ENCODE data around the gene TBRG4.

Gene TBRG4

GRCh38 chr7:45099891-45100760, 11.4 kb downstream of the TBRG4 start:
- Histone ChIP-seq H3K27me3 (no peaks in the 10 kb centered on the region), H3K9me3 (no peaks in the 10 kb centered on the region), H3K4me1 (ENCODE audit: control insufficient read depth in 1 of 2, insufficient read depth in 1 of 2, low read depth in 1 of 2, low read length in 1 of 2) (no peaks in the 10 kb centered on the region), H3K4me3 (ENCODE audit: low read depth in 1 of 2, low read length in 1 of 2) (no peak overlapping the region), H3K27ac (no peak overlapping the region), H3K36me3 (peaks cover 69% of the 10 kb centered on the region)
- TF ChIP-seq, protein P1, sequence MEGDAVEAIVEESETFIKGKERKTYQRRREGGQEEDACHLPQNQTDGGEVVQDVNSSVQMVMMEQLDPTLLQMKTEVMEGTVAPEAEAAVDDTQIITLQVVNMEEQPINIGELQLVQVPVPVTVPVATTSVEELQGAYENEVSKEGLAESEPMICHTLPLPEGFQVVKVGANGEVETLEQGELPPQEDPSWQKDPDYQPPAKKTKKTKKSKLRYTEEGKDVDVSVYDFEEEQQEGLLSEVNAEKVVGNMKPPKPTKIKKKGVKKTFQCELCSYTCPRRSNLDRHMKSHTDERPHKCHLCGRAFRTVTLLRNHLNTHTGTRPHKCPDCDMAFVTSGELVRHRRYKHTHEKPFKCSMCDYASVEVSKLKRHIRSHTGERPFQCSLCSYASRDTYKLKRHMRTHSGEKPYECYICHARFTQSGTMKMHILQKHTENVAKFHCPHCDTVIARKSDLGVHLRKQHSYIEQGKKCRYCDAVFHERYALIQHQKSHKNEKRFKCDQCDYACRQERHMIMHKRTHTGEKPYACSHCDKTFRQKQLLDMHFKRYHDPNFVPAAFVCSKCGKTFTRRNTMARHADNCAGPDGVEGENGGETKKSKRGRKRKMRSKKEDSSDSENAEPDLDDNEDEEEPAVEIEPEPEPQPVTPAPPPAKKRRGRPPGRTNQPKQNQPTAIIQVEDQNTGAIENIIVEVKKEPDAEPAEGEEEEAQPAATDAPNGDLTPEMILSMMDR (IDR thresholded peaks at IDR 0.05), result no peak

DNA sequence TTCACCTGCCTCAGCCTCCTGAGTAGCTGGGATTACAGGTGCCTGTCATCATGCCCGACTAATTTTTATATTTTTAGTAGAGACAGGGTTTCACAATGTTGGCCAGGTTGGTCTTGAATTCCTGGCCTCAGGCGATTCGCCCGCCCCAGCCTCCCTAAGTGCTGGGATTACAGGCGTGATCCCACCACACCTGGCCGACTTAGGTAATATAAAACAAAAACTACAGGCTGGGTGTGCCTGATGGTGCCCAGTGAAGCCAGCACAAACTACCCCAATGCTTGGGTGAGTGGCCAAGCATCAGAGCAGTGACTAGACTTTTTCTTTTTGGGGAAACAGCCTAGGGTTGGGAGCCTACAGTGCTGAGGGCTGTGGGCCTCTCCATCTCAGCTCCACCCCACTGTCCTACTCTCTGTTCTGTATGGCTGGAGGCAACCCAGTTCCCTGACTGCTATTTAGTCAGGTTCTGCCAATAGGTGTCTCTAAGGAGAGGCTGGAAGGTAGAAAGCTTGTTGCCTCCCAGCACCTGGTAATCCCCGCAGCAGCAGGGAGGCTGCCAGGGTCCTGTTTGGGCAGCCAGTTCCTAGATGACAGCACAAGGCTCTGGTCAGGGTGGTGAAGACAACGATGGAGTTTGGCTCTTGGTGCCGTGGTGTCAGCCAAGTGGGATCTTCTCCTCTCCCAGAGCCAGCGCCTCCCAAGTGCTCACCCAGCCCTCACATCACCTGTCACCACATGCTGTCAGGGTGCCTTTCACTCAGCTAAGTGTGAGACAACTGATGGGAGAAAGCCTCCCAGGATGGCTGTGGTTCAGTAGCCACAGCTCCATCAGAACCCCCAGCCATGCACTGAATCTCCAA, 12.3 kb downstream of the TBRG4 start:
- H3K36me3 ChIP-seq, result peaks cover 60% of the 10 kb centered on the region
- H3K4me1 ChIP-seq (ENCODE audit: control insufficient read depth in 1 of 2, insufficient read depth in 1 of 2, low read depth in 1 of 2, low read length in 1 of 2), result no peaks in the 10 kb centered on the region

DNA sequence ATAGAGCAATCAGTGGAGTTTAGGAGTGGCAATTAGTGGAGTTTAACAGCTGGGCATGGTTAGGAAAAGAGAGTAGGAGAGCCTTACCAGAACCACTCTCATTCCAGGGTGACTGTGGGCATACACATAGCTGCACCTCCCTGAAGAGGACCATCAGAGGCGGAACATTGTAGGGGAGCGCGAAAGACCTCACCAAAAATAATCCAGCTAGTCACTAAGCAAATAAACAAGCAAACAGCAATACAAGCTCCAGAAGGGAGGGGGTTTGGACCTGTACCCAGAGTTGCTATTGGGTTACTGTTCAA, 18.6 kb downstream of the TBRG4 start:
- Histone ChIP-seq H3K9me3 (no peaks in the 10 kb centered on the region), H3K4me3 (ENCODE audit: low read depth in 1 of 2, low read length in 1 of 2) (no peak overlapping the region)

More for the DNA sequence above, 12.3 kb downstream of the TBRG4 start:
- H3K27me3 ChIP-seq, result no peaks in the 10 kb centered on the region
- TF ChIP-seq, protein P1 (IDR thresholded peaks at IDR 0.05), result no peak
- H3K27ac ChIP-seq, result no peak overlapping the region
- H3K4me3 ChIP-seq (ENCODE audit: low read depth in 1 of 2, low read length in 1 of 2), result no peak overlapping the region
- H3K9me3 ChIP-seq, result no peaks in the 10 kb centered on the region

DNA sequence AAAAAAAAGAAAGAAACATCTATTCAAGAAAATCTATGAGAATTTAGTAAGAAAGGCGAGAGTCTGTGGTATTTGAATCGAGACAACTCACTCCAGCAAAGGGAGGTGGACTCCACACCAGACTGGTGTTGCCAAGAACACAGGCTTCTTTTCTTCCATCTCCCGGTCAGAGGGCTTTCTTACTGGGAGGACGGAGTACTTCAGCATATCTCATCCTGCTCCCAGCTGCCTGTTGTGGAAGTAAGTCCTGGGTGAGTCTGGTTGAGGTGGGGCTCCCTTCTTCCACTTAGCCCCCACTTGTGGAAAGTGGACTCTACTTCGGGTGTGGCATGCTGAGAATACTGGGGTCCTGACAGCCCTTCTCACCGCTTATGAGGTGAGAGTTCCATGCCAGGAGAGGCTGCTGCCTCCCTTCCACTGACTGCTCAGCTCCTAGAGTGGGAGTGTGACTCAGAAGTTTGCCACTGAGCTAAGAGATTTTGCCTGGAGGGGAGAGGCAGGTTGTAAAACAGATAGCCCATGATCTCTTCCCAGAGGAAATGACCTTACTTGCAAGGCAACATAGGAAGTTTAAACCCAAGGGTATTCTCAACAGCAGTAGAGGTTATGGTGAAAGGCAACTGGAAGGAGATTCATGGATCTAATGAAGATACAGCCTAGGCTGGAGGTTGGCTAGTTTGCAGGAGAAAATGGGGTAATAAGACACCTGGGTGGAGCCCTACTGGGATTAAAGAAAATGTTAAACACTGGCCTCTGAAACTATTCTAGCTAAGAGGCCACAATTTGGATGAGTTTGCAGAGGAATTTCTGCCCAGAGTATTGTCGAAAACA, 19.2 kb downstream of the TBRG4 start:
- no peak overlapping the region for H3K27ac ChIP-seq
- no peak overlapping the region for H3K4me3 ChIP-seq (ENCODE audit: low read depth in 1 of 2, low read length in 1 of 2)
- no peaks in the 10 kb centered on the region for H3K36me3 ChIP-seq
- H3K9me3 ChIP-seq, result no peaks in the 10 kb centered on the region
- peaks cover 58% of the 10 kb centered on the region for H3K27me3 ChIP-seq
- TF ChIP-seq, protein P1 (IDR thresholded peaks at IDR 0.05), result no peak
- H3K4me1 ChIP-seq (ENCODE audit: control insufficient read depth in 1 of 2, insufficient read depth in 1 of 2, low read depth in 1 of 2, low read length in 1 of 2), result peaks cover 0 to 4% of the 10 kb centered on the region in 2 experiments

More for the DNA sequence above, 18.6 kb downstream of the TBRG4 start:
- Histone ChIP-seq H3K27ac (no peak overlapping the region), H3K4me1 (ENCODE audit: control insufficient read depth in 1 of 2, insufficient read depth in 1 of 2, low read depth in 1 of 2, low read length in 1 of 2) (peaks cover 0 to 4% of the 10 kb centered on the region in 2 experiments), H3K27me3 (peaks cover 52% of the 10 kb centered on the region), H3K36me3 (no peaks in the 10 kb centered on the region)
- TF ChIP-seq, protein P1 (IDR thresholded peaks at IDR 0.05), result no peak

GRCh38 chr7:45089341-45089891, 22.1 kb downstream of the TBRG4 start:
- Histone ChIP-seq H3K27ac (no peak overlapping the region), H3K4me1 (ENCODE audit: control insufficient read depth in 1 of 2, insufficient read depth in 1 of 2, low read depth in 1 of 2, low read length in 1 of 2) (peaks cover 0 to 4% of the 10 kb centered on the region in 2 experiments), H3K27me3 (peaks cover 73% of the 10 kb centered on the region), H3K36me3 (no peaks in the 10 kb centered on the region), H3K9me3 (no peaks in the 10 kb centered on the region), H3K4me3 (ENCODE audit: low read depth in 1 of 2, low read length in 1 of 2) (no peak overlapping the region)
- TF ChIP-seq, protein P1 (IDR thresholded peaks at IDR 0.05), result no peak

Data from neutrophil (primary cell).